Embryonic facial prominence (tissue), 1 donor: ENCODE results near the gene ASIC3.
"Not testable (repeated sequence)": the region's sequence is repeated elsewhere in the genome, so short reads cannot be mapped to it uniquely, and the experiment has no call there.

Experiments
- DNase-seq: peaks from one replicate; pipeline ENCODE4 v3.0.0-alpha.2; 2016; ENCODE audit errors: extremely low spot score

Gene ASIC3

DNA sequence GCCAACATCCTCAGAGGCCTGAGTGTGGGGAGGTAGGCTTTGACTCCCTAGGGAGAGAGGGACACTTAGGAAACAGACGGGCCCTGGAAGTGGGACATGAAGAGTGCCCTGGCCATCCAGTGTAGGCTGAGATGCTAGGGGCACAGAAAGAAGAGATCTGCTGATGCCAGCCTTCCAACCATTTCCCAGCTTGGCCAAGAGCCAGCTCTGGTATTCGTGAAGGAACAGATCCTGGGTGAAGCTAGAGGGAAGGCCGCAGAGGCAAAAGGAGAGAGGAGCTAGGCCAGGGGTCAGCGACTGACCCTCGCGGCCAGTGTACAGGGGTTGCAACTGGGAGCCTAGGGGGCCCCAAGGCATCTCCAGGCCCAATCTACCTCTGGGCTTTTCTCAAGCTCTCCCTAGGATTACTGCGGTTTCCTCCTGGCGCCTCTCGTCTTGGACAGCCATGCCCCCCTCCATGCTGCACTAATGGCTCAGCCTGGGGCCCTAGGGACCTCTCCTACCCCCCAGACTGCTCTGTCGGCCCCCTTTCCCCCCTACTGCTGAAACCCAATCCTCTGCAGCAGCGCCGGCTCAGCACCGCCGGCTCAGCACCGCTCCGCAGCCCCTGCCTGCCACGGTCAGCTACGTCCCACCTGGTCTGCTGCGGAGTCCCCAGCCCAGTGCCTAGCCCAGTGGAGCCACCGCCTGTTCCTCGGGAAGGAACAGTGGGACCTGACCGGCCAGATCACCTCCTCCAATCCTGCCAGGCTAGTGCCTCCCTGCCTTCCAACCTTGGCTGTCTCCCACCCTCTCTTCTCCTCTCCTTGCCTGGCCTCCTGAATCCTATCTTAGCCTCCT is at the start of gene ASIC3:
Gene ASIC3, plus strand, starts transcription at position 556 of the 840 bp plus-strand sequence. CDS start 355 bp downstream, outside the sequence.
- DNase-seq = no peak

DNA sequence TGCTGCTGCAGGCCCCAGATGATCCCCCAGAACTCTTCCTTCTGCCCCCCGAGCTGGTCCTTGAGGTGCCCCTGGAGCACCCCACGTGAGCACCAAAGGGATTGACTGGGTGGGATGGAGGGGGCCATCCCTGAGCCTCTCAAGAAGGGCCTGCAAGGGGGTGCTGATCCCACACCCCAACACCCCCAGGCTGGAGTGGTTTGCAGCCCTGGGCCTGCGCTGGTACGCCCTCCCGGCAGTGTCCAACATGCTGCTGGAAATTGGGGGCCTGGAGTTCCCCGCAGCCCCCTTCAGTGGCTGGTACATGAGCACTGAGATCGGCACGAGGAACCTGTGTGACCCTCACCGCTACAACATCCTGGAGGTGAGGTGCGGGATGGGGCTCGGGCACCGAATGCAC is 49.3 kb upstream of the ASIC3 start:
- DNase-seq = no peak

DNA sequence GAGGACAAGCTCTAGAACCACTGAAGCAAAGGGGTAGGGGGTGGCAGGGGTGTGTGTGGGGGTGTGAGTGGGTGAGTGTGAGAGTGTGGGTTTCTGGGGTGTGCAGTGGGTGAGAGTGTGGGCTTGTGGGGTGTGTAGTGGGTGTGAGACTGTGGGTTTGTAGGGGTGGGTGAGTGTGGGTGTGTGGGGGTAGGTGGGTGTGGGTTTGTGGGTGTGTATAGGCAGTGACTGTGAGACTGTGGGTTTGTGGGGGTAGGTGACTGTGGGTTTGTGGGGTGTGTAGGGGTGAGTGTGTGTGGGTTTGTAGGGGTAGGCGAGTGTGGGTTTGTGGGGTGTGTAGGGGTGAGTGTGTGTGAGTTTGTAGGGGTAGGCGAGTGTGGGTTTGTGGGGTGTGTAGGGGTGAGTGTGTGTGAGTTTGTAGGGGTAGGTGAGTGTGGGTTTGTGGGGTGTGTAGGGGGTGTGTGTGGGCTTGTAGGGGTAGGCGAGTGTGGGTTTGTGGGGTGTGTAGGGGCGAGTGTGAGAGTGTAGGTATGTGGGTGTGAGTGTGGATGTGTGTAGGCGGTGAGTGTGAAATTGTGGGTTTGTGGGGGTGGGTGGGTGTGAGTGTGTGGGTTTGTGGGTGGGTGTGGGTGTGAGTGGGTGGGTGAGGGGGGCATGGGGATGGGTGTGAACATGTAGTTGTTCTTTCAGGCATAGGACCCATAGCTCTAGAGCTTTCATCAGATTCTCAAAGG is 48.7 kb upstream of the ASIC3 start:
- DNase-seq = no peak

DNA sequence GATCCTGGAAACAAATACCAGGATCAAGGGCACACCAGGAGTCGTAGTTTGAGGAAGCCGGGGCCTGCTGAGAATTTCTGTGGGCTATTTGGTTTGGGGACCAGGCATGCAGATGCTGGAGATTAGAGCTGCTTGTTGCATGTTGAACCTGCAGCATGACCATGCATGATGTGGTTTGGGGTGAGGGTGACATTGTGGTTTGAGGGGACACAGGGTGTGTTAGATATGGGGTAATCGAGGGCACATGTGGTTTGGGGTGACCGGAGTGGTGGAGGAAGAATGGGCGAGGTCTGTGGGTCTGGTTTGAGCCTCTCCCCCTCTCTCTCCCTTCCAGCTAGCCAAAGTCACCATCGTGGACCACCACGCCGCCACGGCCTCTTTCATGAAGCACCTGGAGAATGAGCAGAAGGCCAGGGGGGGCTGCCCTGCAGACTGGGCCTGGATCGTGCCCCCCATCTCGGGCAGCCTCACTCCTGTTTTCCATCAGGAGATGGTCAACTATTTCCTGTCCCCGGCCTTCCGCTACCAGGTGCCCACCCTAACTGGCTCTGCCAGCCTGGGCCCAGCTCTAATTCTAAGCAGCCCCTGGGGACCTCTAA is 47.3 kb upstream of the ASIC3 start:
- no peak for DNase-seq

DNA sequence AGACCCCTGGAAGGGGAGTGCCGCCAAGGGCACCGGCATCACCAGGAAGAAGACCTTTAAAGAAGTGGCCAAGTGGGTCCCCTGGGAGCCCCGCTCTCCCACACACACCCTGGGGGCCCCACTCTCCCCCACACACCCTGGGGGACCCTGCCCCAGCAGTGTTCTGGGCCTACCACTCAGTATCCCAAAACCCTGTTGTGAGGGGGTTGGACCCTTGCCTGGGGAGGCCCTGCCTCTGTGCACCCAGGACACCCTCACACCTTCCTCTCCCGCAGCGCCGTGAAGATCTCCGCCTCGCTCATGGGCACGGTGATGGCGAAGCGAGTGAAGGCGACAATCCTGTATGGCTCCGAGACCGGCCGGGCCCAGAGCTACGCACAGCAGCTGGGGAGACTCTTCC is 46.8 kb upstream of the ASIC3 start:
- no peak for DNase-seq

DNA sequence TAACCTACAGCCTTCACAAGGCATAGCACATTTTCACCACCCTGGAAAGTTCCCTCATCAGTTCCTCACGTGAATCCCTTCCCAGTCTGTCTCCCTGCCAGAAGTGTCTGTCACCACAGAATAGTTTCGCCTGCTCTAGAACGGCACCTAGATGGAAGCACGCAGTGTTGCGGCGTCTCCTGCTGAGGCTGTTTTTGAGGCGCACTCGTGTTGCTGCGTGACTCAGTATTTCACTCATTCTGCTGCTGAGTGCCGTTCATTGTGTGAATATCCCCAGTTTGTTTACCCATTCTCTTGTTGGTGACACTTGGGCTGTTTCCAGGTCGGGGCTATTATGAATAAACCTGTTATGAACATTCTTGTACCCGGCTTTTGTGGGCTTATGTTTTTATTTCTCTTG is 44.8 kb upstream of the ASIC3 start:
- no peak for DNase-seq

DNA sequence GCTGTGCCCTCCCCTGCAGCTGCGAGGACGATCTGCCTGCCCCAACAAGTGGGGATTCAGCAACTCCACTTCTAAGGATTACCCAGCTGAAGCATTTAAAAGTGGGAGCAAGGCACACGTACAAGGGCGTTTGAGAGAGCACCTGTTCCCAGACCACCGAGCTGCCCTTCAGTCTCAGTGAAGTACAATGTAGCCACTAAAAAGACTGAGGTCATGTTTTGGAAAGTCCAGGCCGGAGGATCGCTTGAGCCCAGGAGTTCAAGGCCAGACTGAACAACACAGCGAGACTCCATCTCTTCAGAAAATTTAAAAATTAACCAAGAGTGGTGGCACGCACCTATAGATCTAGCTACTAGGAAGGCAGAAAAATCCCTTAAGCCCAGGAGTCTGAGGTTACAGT is 42.8 kb upstream of the ASIC3 start:
- no peak for DNase-seq

DNA sequence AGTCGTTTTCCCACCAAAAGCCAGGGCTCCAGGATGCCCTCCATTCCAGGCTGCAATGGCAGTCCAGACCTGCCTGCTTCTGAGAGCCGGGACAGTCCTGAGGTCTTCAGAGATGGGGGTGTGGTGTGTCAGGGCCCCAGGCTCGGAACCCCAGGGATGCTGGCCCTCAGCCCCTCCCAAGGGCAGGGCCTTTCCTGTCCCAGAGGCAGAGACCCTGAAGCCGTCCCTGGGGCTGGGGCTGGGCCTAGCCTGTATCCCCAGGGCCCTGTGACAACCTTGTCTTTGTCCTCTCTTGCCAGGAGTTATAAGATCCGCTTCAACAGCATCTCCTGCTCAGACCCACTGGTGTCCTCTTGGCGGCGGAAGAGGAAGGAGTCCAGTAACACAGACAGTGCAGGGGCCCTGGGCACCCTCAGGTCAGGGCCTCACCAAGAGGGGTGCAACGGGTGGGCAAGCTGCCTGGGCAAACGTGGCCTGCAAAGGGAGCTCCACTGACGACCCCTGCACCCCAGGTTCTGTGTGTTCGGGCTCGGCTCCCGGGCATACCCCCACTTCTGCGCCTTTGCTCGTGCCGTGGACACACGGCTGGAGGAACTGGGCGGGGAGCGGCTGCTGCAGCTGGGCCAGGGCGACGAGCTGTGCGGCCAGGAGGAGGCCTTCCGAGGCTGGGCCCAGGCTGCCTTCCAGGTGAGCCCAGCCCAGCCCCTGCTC is 41.6 kb upstream of the ASIC3 start:
- no peak for DNase-seq

DNA sequence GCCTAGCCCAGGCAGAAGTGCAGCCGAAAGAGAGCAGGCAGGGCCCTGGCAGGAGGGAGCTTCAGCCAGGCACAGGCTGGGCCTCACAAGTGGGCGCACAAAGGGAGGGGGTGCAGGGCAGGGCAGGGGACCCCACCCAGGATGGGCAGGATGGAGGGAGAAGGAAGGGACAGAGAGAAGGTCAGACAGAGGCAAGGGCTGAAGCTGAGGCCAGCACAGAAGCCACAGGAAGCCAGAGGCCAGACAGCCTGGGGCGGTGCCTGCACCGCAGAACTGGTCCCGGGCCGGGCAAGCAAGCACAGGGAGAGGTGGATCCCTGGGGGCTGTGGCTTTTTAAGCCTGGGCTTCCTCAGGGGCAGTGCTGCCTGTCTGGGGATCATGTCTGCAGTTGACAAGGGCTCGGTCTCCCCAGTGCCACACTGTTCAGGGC is 40.8 kb upstream of the ASIC3 start:
- no peak for DNase-seq

DNA sequence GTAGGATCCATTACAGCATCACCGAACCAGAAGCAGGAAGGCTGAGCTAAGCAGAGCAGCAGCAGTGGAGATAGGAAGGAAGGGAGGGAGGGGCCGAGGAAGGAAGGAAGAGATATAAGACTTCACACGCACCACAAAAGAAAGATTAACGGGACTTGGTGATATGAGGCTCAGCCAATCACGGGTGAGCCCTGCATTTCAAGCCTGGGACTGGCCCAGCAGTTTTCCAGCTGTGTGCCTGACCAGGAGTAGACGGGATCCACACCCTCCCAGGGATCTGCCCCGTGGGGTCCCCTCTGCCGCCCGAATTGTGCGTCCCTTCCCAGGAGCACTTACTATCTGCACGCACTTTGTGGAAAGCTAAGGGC is 40.2 kb upstream of the ASIC3 start:
- DNase-seq = no peak

DNA sequence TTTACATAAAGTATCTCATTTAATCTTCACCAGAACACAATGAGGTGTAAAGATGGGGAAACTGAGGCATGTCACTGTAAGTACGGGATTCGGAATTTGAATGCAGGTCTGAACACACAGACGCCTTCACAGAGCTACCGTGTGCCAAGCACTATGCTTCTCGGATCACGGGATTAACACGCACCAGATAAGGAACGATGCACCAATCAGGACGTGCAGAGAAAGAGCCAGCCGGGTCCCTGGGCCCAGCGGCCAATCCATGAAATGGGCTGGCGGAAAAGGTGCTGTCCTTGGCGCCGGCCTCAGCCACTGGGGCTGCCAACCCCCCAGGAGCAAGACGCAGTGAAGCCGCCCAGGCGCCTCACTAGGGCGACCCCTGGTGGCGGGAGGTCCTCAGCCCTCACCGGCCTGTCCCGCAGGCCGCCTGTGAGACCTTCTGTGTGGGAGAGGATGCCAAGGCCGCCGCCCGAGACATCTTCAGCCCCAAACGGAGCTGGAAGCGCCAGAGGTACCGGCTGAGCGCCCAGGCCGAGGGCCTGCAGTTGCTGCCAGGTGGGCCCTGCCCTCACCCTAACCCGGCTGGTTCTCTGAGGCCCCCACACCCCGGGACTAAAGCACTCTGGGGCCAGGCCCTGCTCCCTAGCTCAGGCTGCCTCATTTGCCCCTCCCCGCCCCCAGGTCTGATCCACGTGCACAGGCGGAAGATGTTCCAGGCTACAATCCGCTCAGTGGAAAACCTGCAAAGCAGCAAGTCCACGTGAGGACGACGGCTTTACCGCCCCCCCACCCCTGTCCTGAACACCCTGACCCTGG is 39.6 kb upstream of the ASIC3 start:
- no peak for DNase-seq

DNA sequence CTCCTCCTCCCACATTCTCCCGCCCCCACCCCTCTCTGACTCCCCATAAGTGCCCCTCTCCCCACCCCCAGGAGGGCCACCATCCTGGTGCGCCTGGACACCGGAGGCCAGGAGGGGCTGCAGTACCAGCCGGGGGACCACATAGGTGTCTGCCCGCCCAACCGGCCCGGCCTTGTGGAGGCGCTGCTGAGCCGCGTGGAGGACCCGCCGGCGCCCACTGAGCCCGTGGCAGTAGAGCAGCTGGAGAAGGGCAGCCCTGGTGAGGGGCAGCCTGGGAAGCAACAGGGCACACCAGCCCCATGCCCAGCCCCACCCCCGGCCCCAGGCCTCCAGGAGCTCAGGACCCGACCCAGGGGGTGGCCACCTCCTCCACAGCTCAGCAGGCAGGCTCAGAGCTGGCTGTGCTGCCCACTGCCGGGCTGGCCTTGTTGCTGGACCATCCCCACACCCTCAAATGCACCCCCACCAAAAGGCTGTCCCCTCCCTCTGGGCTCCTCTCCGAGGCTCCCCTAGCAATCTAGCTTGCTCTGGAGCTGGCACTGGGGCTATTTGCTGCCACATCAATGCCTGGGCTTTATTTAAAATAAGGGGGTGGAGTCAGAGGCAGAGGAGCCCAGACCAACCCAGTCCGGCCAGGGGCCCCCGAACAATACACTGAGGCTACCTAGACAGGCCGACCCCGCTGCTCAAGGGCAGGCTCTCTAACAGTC is 38.8 kb upstream of the ASIC3 start:
- DNase-seq = no peak

DNA sequence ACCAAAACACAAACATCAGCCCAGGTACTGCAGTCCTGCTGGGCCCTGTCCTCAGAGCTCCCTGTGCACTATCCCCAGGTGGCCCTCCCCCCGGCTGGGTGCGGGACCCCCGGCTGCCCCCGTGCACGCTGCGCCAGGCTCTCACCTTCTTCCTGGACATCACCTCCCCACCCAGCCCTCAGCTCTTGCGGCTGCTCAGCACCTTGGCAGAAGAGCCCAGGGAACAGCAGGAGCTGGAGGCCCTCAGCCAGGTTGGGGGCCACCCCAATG is 38.4 kb upstream of the ASIC3 start:
- no peak for DNase-seq

DNA sequence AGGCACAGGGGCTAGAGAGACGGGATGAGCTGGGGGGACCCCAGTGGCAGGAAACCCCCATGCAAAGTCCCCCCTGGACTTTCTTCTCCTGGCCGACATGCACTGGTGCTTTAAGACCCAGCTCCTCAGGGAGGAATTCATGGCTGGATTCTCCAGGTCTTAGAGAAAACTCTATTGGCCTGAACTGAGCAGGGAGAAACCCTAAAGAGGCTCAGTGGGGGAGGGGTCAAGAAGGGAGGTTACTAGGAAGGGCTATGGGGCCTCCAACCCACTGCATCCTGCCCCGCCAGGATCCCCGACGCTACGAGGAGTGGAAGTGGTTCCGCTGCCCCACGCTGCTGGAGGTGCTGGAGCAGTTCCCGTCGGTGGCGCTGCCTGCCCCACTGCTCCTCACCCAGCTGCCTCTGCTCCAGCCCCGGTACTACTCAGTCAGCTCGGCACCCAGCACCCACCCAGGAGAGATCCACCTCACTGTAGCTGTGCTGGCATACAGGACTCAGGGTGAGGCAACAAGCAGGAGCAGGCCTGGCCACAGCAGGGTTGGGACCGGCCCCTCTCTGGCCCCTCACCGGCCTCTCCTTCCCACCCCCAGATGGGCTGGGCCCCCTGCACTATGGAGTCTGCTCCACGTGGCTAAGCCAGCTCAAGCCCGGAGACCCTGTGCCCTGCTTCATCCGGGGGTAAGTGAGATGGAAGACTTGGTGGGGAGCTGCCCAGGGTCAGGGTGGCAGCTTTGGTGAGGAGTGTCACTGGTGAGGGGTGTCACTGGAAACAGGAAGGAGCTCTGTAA is 37.8 kb upstream of the ASIC3 start:
- no peak for DNase-seq

DNA sequence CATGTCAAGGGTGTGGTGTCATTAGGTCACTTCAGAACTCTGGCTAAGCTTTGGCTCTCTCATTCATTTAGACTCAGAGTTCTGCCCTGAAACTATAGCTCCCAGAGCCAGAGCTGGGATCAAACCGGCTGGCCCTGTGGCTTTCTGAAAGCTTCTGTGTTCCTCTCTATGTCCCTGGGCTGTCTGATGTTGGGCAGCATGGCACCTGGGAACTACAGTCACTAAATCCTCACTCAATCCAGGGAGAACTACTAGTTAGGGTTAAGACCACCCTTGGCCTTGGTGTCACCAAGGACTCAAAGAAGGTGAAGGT is 37.3 kb upstream of the ASIC3 start:
- DNase-seq = no peak

DNA sequence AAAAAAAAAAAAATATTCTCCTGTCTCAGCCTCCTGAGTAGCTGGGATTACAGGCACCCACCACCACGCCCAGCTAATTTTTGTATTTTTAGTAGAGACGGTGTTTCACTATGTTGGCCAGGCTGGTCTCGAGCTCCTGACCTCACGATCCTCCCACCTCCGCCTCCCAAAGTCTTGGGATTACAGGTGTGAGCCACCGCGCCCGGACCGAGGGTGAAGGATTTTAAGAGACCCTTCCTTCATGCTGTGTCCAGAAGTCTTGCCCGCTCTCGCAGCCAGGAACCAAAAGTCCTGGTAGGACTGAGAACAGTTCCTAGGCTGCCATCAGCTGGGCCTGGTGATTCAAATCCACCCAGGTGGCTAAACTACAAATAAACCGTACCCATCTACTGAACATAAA is 36.7 kb upstream of the ASIC3 start:
- DNase-seq = not testable (repeated sequence)

DNA sequence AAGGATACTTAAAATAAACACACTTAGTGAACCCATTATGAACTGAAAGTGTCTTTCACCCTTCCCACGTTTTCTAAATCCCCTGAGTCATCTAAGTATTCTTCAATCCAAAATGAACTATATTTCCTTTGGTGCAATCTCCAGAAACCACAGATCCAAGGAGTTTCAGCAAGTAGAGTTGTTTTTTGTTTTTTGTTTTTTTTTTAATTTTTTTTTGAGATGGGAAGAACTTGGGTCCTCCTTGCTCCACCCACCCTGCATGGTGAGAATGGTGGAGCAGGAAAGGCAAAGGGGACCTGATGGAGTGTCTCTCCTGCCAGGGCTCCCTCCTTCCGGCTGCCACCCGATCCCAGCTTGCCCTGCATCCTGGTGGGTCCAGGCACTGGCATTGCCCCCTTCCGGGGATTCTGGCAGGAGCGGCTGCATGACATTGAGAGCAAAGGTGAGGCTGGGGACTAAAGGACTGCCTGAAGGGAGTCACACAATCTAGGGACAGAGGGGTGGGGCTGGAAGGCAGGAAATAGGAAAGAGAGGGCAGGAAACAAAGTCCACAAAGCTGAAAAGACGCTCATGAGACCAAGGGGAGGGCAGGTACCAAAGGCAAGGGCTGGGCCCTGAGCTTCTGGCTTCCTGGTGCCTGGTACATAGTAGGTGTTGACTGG is 36.2 kb upstream of the ASIC3 start:
- DNase-seq = no peak

DNA sequence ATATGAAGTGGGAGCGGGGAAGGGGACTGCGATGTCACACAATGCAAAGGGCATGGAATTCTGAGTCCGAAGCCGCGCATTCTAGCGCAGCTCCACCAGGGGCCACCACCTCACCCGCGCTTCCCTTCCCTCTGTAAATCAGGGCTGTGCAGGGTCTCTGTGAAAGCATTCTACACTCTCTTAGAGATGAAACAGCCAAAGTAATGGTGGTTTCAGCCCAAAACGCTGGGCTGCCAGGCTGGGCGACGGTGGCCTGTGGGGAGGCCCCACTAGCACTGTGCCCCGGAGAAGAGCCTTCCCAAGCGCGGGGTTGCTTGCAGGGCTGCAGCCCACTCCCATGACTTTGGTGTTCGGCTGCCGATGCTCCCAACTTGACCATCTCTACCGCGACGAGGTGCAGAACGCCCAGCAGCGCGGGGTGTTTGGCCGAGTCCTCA is 35.4 kb upstream of the ASIC3 start:
- no peak for DNase-seq

DNA sequence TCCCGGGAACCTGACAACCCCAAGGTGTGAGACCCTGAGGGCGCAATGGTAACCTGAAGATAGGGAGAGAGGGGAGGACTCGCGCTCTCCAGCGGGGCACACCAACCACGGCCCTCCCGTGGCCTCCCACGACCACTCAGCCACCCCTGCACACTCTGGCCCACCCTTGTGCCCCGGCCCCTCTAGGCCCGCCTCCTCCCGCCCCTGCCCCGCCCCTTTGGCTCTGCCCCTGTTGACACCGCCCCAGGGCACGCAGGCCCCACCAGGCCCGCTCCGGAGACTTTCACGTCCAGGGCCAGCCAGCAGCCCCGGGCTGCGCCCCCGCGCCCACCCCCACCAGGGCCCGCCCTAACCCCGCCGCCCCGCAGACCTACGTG is 35.0 kb upstream of the ASIC3 start:
- no peak for DNase-seq
